ENCODE data around the gene CNTN4. TPM values are rescaled to one million over a fixed set of nuclear protein-coding genes. Genes with fewer than 3 reads are reported as not detected.

The CNTN4 gene
- total and polyA plus RNA-seq, 2 of the 8 experiments (the other 6 are each of a cell fraction or from before 2014, with no cell fraction given) = 0.41 to 2.2 TPM

DNA sequence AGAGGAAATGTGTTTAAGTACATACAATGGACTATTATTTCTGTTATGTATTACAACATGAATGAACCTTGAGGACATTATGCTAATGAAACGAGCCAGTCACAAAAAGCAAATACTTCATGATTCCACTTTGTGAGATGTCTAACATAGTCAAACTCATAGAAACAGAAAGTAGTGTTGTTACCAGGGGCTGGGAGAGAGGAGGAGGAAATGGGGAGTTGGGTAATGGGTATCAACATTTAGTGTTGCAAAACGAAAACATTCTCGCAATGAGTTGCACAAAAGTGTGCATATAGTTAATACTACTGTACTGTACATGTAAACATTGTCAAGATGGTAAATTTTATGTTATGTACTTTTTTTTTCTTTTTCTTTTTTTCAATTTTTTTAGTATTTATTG lies 817.2 kb downstream of the CNTN4 start:
- no peak overlapping the region for H2BK5ac ChIP-seq (ENCODE audit: low read depth, low read length)
- no peak overlapping the region for H2AK5ac ChIP-seq (ENCODE audit: low read depth, low read length)
- no peaks in the 10 kb centered on the region for H3K23me2 ChIP-seq (ENCODE audit: low read depth, low read length)
- ChIA-PET CTCF (ENCODE audit: partially characterized antibody) (no interaction called here), POLR2A (ENCODE audit: partially characterized antibody) (no interaction called here)
- H3K9ac ChIP-seq (replicated peaks in 1 of 4; ENCODE audit: extremely low read depth in 1 of 4, low read depth in 3 of 4, low read length in 3 of 4) = no peak overlapping the region
- H3K27me3 ChIP-seq (replicated peaks in 1 of 4; ENCODE audit: control insufficient read depth in 3 of 4, extremely low read depth in 1 of 4, insufficient read depth in 3 of 4, low read length in 3 of 4) = no peaks in the 10 kb centered on the region
- no peak overlapping the region for H3K4me3 ChIP-seq (ENCODE audit: extremely low read depth in 1 of 4, insufficient read depth in 2 of 4, low read depth in 3 of 4, low read length in 4 of 4)
- H4K20me1 ChIP-seq (replicated peaks in 1 of 2; ENCODE audit: control insufficient read depth in 1 of 2, insufficient read depth in 2 of 2, low read length in 2 of 2) = no peaks in the 10 kb centered on the region
- DNase-seq (ENCODE audit: low read depth in 1 of 2, low spot score in 2 of 2) (no peak), FAIRE-seq (no peak)
- H2BK20ac ChIP-seq (ENCODE audit: low read length) = no peak overlapping the region
- no peak overlapping the region for H3K4ac ChIP-seq (replicated peaks; ENCODE audit: insufficient read length, low read depth, low read length)
- H3K79me1 ChIP-seq (ENCODE audit: low read depth, low read length) = no peaks in the 10 kb centered on the region
- H4K8ac ChIP-seq (ENCODE audit: extremely low read depth, insufficient read depth, low read length) = no peak overlapping the region
- no peak overlapping the region for H2BK12ac ChIP-seq (ENCODE audit: low read depth, low read length)
- no peak overlapping the region for H4K5ac ChIP-seq (ENCODE audit: insufficient read length, low read depth, low read length)
- no peaks in the 10 kb centered on the region for H3K4me1 ChIP-seq (replicated peaks in 1 of 4; ENCODE audit: control insufficient read depth in 3 of 4, insufficient read depth in 4 of 4, low read length in 3 of 4)
- no peak overlapping the region for H3K56ac ChIP-seq (replicated peaks; ENCODE audit: insufficient read length, low read depth, low read length)
- no peak overlapping the region for H2AFZ ChIP-seq (ENCODE audit: low read length)
- no peak overlapping the region for H3K4me2 ChIP-seq (ENCODE audit: insufficient read depth in 1 of 2, low read depth in 2 of 2, low read length in 2 of 2)
- H3K27ac ChIP-seq (ENCODE audit: low read depth, low read length) = no peak overlapping the region
- whole genome bisulfite sequencing, 2 experiments (ENCODE audit: extremely low coverage in 1 of 2, insufficient coverage in 1 of 2, insufficient read length in 1 of 2, insufficient replicate concordance in 2 of 2, low coverage in 1 of 2, low lambda C conversion rate in 2 of 2, missing lambda C conversion rate in 1 of 2) = 91% methylated on average over 3 of the region's 3 CpGs; no CpG with 5 or more reads in 1 of the 2 experiments
- no peak overlapping the region for H3K14ac ChIP-seq (ENCODE audit: insufficient read length)
- no peak overlapping the region for H2BK15ac ChIP-seq (ENCODE audit: low read length)
- no peak overlapping the region for H2BK120ac ChIP-seq (replicated peaks; ENCODE audit: low read depth, low read length)
- H3K36me3 ChIP-seq (ENCODE audit: control insufficient read depth in 2 of 4, insufficient read depth in 4 of 4, low read length in 3 of 4) = peaks cover 0 to 3% (median 0%) of the 10 kb centered on the region in 4 experiments; a peak in 1 of 8 replicates
- H3K79me2 ChIP-seq (ENCODE audit: control insufficient read depth in 1 of 2, insufficient read depth in 2 of 2, low read length in 2 of 2) = no peaks in the 10 kb centered on the region
- no peak overlapping the region for H3K23ac ChIP-seq (ENCODE audit: insufficient read length)
- no peak overlapping the region for H4K91ac ChIP-seq (replicated peaks; ENCODE audit: insufficient read length, low read length)
- no peak overlapping the region for H3K18ac ChIP-seq (ENCODE audit: extremely low read depth, low read length)
- H3K9me3 ChIP-seq (ENCODE audit: insufficient read depth in 2 of 2, low read depth in 1 of 2, low read length in 1 of 2) = peaks cover 12 to 17% of the 10 kb centered on the region in 2 experiments
- no peak for TF ChIP-seq EP300 (IDR thresholded peaks at IDR 0.05; ENCODE audit: borderline replicate concordance in 1 of 2, low read depth in 2 of 2, low read length in 2 of 2)
- TF ChIP-seq, protein P1, sequence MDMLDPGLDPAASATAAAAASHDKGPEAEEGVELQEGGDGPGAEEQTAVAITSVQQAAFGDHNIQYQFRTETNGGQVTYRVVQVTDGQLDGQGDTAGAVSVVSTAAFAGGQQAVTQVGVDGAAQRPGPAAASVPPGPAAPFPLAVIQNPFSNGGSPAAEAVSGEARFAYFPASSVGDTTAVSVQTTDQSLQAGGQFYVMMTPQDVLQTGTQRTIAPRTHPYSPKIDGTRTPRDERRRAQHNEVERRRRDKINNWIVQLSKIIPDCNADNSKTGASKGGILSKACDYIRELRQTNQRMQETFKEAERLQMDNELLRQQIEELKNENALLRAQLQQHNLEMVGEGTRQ (IDR thresholded peaks at IDR 0.05; ENCODE audit: low read length) = no peak
- no peak for TF ChIP-seq RFX5 (IDR thresholded peaks at IDR 0.05; ENCODE audit: borderline replicate concordance, low read depth, low read length)
- TF ChIP-seq CBX8 (IDR thresholded peaks at IDR 0.05; ENCODE audit: borderline replicate concordance, low read depth, low read length) = no peak
- no peak for TF ChIP-seq GTF2F1 (IDR thresholded peaks at IDR 0.05; ENCODE audit: borderline replicate concordance, low read depth, low read length)
- no peak for TF ChIP-seq ATF2 (IDR thresholded peaks at IDR 0.05; ENCODE audit: low read length)
- no peak for TF ChIP-seq POU5F1 (IDR thresholded peaks at IDR 0.05; ENCODE audit: low read depth, low read length)
- no peak for TF ChIP-seq TAF7 (optimal IDR thresholded peaks at IDR 0.05; ENCODE audit: borderline replicate concordance, low read depth, low read length)
- TF ChIP-seq MAX (IDR thresholded peaks at IDR 0.05) = no peak
- TF ChIP-seq HDAC2 (IDR thresholded peaks at IDR 0.05; ENCODE audit: borderline replicate concordance in 1 of 2, low read depth in 2 of 2, low read length in 2 of 2) = no peak
